Aorta (tissue), 5 donors: Measurements from ENCODE around the gene DZANK1. TPM values are rescaled to one million over a fixed set of nuclear protein-coding genes. Genes with fewer than 3 reads are reported as not detected.

ENCODE experiments used
- ATAC-seq: fragments of 200-7000 bp; cut with Tn5 transposase; one replicate; pipeline ENCODE4 v1.9.1; 2022; ENCODE audit warnings: moderate library complexity; ENCODE audit not compliant: low FRiP score
- DNase-seq, 2 donors: peaks; one replicate each; pipeline ENCODE4 v3.0.0-alpha.2; 2020
- H3K27ac ChIP-seq, 2 donors: one replicate each; pipeline ENCODE4 v1.5.1; 2013; ENCODE audit warnings: low read length in 2 of 2, mild to moderate bottlenecking in 2 of 2, moderate library complexity in 2 of 2, control low read depth in 1 of 2, inconsistent platforms in 1 of 2, low read depth in 1 of 2
- H3K27me3 ChIP-seq, 2 donors: one replicate each; pipeline ENCODE4 v1.6.1; 2013; ENCODE audit warnings: control low read depth in 1 of 2, low read length in 1 of 2, mild to moderate bottlenecking in 1 of 2, moderate library complexity in 1 of 2; ENCODE audit not compliant: insufficient read depth in 2 of 2, control insufficient read depth in 1 of 2
- H3K36me3 ChIP-seq, 2 donors: one replicate each; pipeline ENCODE4 v1.6.1; 2013; ENCODE audit warnings: control low read depth in 1 of 2, low read length in 1 of 2, mild to moderate bottlenecking in 1 of 2; ENCODE audit not compliant: insufficient read depth in 2 of 2, control insufficient read depth in 1 of 2
- H3K4me1 ChIP-seq, 2 donors: one replicate each; pipeline ENCODE4 v1.6.1; 2013; ENCODE audit warnings: low read length in 2 of 2, control low read depth in 1 of 2, mild to moderate bottlenecking in 1 of 2, moderate library complexity in 1 of 2; ENCODE audit not compliant: insufficient read depth in 2 of 2, control insufficient read depth in 1 of 2
- H3K4me3 ChIP-seq, 2 donors: one replicate each; pipeline ENCODE4 v1.5.1; 2013; ENCODE audit warnings: low read length in 2 of 2, control low read depth in 1 of 2, mild to moderate bottlenecking in 1 of 2
- H3K9me3 ChIP-seq: one replicate; pipeline ENCODE4 v1.6.1; 2013; ENCODE audit warnings: mild to moderate bottlenecking, low read length; ENCODE audit not compliant: control insufficient read depth
- WGBS, 2 donors: extraction: QIAGEN DNeasy Blood & Tissue Kit; methylation state at CpG; one replicate each; pipeline ENCODE4 v1.1.7; 2013; 5-methylcytosine and 5-hydroxymethylcytosine counted together
- intact Hi-C, 2 donors: fragments of 100-400 bp; cut with DNase I; formaldehyde crosslinking; loops; one replicate each; pipeline versions ENCODE4 v1.14.2 to v1.15.0; 2022
- long read RNA-seq, 2 donors: library from polyadenylated mRNA; unstranded; transcript quantifications; one replicate each; pipeline ENCODE4 v2.0.0, GENCODE V29; 2020 to 2021
- polyA plus RNA-seq, 2 donors: library from polyadenylated mRNA; stranded (reverse); fragments of 200-250 nt; gene quantifications; one replicate each; pipeline ENCODE4 v1.2.3, GENCODE V29; 2013
- total RNA-seq, 2 donors: library from RNA; stranded (reverse); fragmentation: NEBNext Ultra II Directional; extraction: Animal tissue kit (Norgen Biotek cat#: 25700); gene quantifications; one replicate each; pipeline ENCODE4 v1.2.1, GENCODE V29; 2021
- donor health status: healthy with polysubstance abuse.
- donor health status: Bipolar disorder and iron deficiency.
- donor health status: DM: no; HTN: no; CAD: no.
- donor health status: DM: no; HTN: no; CAD: no.
- donor health status: DM: yes; HTN: yes; CAD: no.

DZANK1 gene
- total RNA-seq (1 to 10 TPM; 2.3 to 2.5 TPM), polyA plus RNA-seq (1 to 10 TPM in 1 of 2 donors, under 1 TPM in 1; 0.75 to 3.6 TPM)
- long read RNA-seq, donor 1, partial matches to known transcripts: 2 of 2 reads
- long read RNA-seq, donor 1, other reads (novel, unspliced or antisense): 0 of 2 reads
- long read RNA-seq, donor 2, partial matches to known transcripts: 3 of 3 reads
- long read RNA-seq, donor 2, other reads (novel, unspliced or antisense): 0 of 3 reads

DNA sequence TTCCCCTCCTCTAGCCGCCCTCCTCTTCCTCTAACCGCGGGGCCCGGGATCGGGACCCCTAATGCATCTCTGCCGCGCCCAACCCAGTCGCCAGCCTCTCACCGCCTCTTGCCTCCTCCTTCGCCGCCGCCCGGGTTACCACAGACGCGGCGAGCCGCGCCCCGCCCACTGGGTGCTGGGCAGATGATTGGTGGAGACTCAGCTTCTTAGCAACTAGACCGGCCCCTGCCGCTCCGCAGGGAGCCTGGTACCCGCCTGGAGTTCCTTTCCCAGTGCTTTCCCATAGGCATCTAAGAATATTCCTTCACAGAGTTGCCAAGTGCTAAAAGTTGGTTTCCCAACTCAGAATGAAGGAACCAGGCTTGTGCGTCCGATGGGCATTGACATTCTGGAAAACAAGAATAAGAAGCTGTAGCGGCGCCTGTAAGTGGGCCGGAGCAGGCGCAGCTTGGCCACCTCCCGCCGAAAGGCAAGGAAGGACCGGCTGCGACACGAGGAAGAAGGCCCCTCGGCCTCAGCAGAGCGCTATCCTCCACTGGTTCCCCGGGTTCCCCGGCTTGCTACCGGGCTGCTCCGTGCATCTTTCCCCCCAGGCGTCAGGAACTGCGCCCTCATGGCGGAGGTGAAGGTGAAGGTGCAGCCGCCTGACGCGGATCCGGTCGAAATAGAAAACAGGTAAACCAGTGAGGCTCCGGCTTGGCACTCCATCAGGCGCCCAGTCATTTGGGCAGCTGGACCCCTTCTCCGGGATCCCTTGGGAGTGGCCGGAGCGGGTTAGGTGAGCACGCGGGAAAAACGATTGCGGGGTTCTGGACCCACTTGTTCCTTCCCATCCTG lies at the start of gene DZANK1, which contains the start of gene POLR3F:
TSS of gene DZANK1 (minus strand) at position 137 of the 837 bp plus-strand sequence. CDS start 1,672 bp downstream, outside the sequence.
TSS of gene POLR3F (plus strand) at position 497 of the 837 bp plus-strand sequence. CDS start at position 614, 117 bp downstream.
- intact Hi-C loops: loop anchor here (5.0 kb wide), 1 partner anchor 40 kb away; the partner anchor contains the start of gene SEC23B (in 2 of the 2)
- DNase-seq: peak; percentile 98
- Histone ChIP-seq H3K9me3 (no peaks in the 10 kb centered on the region), H3K27ac (peak within 1 kb of the TSS in 1 of 2 donors; percentile 48), H3K27me3 (no peaks in the 10 kb centered on the region), H3K4me3 (peak within 1 kb of the TSS; percentile 57 to 60), H3K4me1 (no peaks in the 10 kb centered on the region), H3K36me3 (no peaks in the 10 kb centered on the region)
- peak; percentile 100 for ATAC-seq
- 0% methylated on average over 57 of the region's 57 CpGs for WGBS, 2 donors

GRCh38 chr20:18515973-18516372 lies 49.1 kb upstream of the DZANK1 start:
- no peak for DNase-seq
- Histone ChIP-seq H3K4me1 (no peaks in the 10 kb centered on the region), H3K36me3 (peaks cover 0 to 3% of the 10 kb centered on the region in 2 donors), H3K27me3 (no peaks in the 10 kb centered on the region), H3K9me3 (no peaks in the 10 kb centered on the region), H3K4me3 (no peak overlapping the region), H3K27ac (no peak overlapping the region)
- ATAC-seq: no peak
- intact Hi-C loops: no loop called here

- Histone ChIP-seq H3K36me3 (peaks cover 0 to 3% of the 10 kb centered on the region in 2 donors), H3K4me3 (no peak overlapping the region), H3K27me3 (no peaks in the 10 kb centered on the region), H3K9me3 (no peaks in the 10 kb centered on the region), H3K27ac (no peak overlapping the region), H3K4me1 (no peaks in the 10 kb centered on the region)
- WGBS, 2 donors: 87 to 91% methylated on average over 5 of the region's 5 CpGs
- intact Hi-C loops: no loop called here
- no peak for DNase-seq
- no peak for ATAC-seq
Measured at GRCh38 chr20:18514127-18514526, 47.3 kb upstream of the DZANK1 start.

DNA sequence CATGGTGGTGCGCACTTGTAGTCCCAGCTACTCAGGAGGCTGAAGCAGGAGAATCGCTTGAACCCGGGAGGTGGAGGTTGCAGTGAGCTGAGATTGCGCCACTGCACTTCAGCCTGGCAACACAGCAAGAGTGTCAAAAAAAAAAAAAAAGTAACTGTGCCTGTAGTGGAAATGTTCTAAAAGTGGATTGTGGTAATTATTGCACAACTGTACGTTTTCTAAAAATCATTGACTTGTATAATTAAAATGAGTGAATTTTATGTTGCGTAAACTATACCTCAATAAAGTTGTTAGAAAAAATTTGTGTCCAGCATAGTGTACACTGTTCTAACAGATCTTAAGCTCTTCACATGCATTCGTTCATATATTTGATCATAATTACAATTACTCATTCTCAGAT lies 46.4 kb upstream of the DZANK1 start:
- no peak overlapping the region for H3K27ac ChIP-seq
- intact Hi-C loops: no loop called here
- ATAC-seq: no peak

DNA sequence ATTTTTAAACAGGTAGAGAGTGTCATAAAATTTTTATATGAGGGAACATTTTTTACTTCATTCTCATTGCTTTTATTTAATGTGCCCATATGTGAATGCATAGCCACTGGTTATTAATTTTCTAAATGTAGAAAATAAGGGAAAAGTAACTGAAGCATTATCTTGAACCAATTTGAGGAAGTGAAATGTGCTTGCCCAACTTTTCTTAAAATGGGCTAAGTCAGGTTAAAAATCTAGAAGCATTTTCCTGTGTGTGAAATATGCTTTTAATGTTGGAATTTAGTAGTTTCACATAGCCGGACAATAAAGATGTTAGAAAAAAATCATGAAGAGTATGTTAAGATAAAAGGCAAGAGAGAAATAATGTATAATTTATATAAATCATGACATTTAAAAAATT lies 44.7 kb upstream of the DZANK1 start:
- H3K36me3 ChIP-seq: peaks cover 0 to 3% of the 10 kb centered on the region in 2 donors
- H3K4me3 ChIP-seq: no peak overlapping the region

More for the DNA sequence above, 46.4 kb upstream of the DZANK1 start:
- DNase-seq: no peak
- Histone ChIP-seq H3K4me3 (no peak overlapping the region), H3K27me3 (no peaks in the 10 kb centered on the region), H3K4me1 (no peaks in the 10 kb centered on the region), H3K36me3 (peaks cover 0 to 3% of the 10 kb centered on the region in 2 donors), H3K9me3 (no peaks in the 10 kb centered on the region)
- WGBS, 2 donors: 93% methylated on average over 7 of the region's 7 CpGs

DNA sequence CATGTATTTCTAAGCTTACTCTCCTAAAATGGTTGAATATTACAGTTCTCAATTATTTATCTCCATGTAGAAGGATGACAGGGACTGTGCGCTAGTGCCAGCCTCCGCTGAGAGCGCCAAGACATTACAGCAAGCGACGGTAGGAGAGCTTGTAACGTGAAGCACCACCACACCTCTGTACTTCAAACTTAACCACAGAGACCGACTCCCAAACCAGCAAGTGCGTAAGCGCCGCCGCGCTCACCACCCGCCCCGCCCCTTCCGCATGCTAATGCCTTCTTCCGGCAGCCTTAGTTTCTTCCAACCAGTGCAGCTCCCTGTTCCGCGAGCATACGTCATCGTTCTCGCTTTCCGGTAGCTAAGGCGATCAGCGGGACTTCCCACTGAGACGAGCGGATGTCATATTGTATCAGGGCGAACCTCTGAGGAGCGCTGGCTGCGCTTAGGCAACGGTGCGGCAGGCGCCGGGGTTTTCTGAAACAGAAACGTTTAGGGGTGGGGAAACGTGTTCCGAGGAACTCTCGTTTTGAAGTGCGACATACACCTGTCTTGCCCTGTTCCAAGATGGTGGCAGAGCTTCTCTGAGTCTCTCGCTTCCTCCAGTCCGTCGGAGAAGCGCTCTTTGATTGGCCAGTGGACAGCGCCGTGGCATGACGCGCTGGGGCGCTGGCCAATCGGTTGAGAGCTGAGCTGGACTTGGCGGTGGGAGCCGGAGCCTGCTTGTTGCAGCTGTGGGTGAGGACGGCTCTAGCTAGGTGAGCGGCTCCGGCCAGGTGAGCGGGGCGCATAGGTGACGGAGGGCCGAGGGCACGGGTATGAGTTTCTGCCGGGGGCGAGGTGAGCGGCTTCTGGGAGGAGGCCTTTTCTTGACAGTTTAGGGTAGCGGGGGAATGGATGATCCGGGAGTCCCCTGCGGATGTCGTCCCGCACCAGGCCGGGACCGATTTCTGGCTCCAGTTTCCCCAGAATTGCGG lies 40.7 kb upstream of the DZANK1 start, which contains the start of gene SEC23B:
TSS of gene SEC23B (plus strand) at position 723 of the 974 bp plus-strand sequence. CDS start 2,896 bp downstream, outside the sequence.
- ATAC-seq: peak; percentile 100
- no peaks in the 10 kb centered on the region for H3K36me3 ChIP-seq
- intact Hi-C loops: loop anchor here (5.0 kb wide), 2 partner anchors 40 to 60 kb away; partner anchors contain the start of genes DZANK1 (in 2 of the 2), POLR3F (in 2 of the 2) and SMIM26 (in 1 of the 2)
- no peaks in the 10 kb centered on the region for H3K4me1 ChIP-seq
- H3K9me3 ChIP-seq: no peaks in the 10 kb centered on the region
- no peaks in the 10 kb centered on the region for H3K27me3 ChIP-seq
- 0% methylated on average over 69 of the region's 69 CpGs for WGBS, 2 donors
- H3K4me3 ChIP-seq: peak within 1 kb of the TSS; percentile 49 to 60
- DNase-seq: peak; percentile 99
- H3K27ac ChIP-seq: peak within 1 kb of the TSS; percentile 45 to 84

More for the DNA sequence above, 44.7 kb upstream of the DZANK1 start:
- Histone ChIP-seq H3K9me3 (no peaks in the 10 kb centered on the region), H3K27ac (no peak overlapping the region), H3K27me3 (no peaks in the 10 kb centered on the region), H3K4me1 (no peaks in the 10 kb centered on the region)
- no peak for DNase-seq
- no peak for ATAC-seq
- intact Hi-C loops: no loop called here
- WGBS, 2 donors: 89% methylated on average over 1 of the region's 1 CpG

- intact Hi-C loops: loop anchor here (1.0 to 5.0 kb wide), 3 partner anchors 9 to 61 kb away; partner anchors contain the start of genes DZANK1 (in 2 of the 2), POLR3F (in 2 of the 2), RBBP9 (in 1 of the 2) and SMIM26 (in 1 of the 2)
- WGBS, 2 donors: 63 to 65% methylated on average over 8 of the region's 8 CpGs
Measured at GRCh38 chr20:18506744-18507143, 39.9 kb upstream of the DZANK1 start.

More at GRCh38 chr20:18506744-18507143, 39.9 kb upstream of the DZANK1 start:
- Histone ChIP-seq H3K27ac (peak overlapping the region; percentile 45 to 84), H3K27me3 (no peaks in the 10 kb centered on the region), H3K36me3 (no peaks in the 10 kb centered on the region), H3K9me3 (no peaks in the 10 kb centered on the region), H3K4me3 (peak overlapping the region; percentile 49 to 60), H3K4me1 (no peaks in the 10 kb centered on the region)
- no peak for DNase-seq
- ATAC-seq: no peak
